Hematopoietic multipotent progenitor cell (in vitro differentiated cells): ENCODE measurements around the gene FNDC11. TPM values are rescaled to one million over a fixed set of nuclear protein-coding genes. Genes with fewer than 3 reads are reported as not detected.
"Not testable (repeated sequence)": the region's sequence is repeated elsewhere in the genome, so short reads cannot be mapped to it uniquely, and the experiment has no call there.

Experiments used
- DNase-seq, 3 donors: peaks; one replicate each; pipeline ENCODE4 v3.0.0-alpha.2; 2011 to 2015; ENCODE audit warnings: low read depth in 2 of 3, low spot score in 2 of 3
- total RNA-seq: library from RNA; depleted of rRNA; stranded (reverse); fragments of >200 nt; gene quantifications from one replicate; pipeline ENCODE4 v1.2.3, GENCODE V29; 2012

The FNDC11 gene
- total RNA-seq, 1 donor = 1.3 TPM

DNA sequence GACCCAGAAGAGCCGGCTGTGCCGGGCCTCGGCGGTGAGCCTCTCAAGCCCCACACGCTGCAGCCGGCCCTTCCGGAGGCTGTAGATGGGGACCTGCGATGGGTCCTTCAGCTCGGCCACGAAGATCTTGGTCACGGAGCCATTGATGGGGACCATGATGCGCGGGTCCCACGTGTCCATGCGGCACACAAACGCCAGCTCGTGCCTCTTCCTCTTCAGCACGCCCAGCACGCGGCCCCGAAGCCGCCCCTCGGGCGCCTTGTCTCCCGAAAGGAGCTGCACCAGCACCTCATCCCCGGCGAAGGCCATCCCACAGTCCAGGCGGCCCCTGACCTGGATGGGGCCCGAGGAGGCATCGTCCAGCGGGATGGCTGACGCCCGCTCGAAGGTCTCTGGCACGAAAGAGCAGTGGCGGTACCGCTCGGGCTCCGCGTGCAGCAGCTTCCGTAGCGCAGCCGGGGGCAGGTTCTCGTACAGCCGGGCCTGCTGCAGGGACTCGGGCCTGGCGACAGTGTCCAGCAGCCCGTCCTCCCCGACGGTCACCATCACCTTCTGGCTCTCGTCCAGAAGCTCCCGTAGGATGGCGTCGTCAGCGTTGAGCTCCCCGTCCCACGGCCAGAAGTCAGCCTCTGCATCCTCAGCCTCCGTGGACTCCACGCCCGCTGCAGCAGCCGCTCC lies 11.2 kb downstream of the FNDC11 start:
- DNase-seq = no peak

GRCh38 chr20:63565699-63566335 lies 11.9 kb downstream of the FNDC11 start:
- DNase-seq = no peak

- DNase-seq = no peak
Observed at GRCh38 chr20:63566395-63567135, 12.6 kb downstream of the FNDC11 start.

DNA sequence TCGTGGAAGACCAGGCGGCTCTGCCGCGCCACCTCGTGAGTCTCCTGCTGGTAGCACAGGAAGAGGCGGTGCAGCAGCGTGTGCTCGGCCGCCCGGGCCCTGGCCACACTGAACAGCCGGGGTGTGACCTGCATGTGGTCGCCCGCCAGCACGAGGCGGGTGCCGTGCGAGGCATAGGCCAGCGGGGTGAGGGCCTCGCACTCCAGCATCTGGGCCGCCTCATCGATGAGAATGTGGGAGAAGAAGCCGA lies 13.1 kb downstream of the FNDC11 start:
- peak in 2 of 3 donors; percentile 35 to 48 for DNase-seq

GRCh38 chr20:63567386-63568169 lies 13.6 kb downstream of the FNDC11 start:
- peak in 2 of 3 donors; percentile 84 to 88 for DNase-seq

GRCh38 chr20:63568170-63568981 lies 14.4 kb downstream of the FNDC11 start:
- no peak for DNase-seq

GRCh38 chr20:63568986-63569949 lies 15.3 kb downstream of the FNDC11 start:
- peak in 1 of 3 donors; percentile 27 for DNase-seq

DNA sequence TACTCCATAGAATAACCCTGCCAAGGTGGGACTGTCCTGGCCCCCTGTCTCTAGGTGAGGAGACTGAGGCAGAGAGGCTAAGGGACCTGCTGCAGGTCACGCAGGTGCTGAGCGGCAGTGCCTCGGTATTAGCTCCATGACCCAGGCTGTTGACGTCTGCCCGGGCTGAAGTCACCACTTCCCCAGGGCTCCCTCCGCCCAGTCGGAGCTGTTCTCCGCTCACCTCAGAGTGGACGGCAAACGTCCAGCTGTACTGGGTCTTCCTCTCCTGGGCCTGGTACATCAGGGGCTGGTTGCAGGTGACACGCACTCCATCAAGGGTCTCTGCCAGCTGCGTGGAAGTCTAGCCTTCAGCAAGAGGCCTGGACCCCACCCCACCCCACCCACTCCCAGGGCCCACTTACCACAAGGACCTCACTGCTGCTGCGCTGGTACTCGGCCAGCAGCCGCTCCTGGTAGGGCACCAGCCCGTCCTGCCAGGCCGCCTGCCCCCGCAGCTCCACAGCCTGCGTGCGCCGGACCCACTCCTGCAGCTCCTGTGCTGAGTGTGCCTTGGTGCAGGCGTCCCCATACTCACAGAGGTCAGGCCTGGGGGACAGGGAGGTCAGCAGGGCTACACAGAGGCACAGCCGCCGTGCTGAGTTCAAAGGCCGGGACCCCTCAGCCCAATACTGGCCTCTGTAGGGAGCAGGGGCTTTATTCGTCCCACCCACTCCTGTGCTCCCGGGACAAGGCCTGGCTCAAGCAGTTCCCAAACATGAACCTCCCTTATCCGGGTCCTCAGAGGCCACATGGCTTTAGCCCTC lies 16.5 kb downstream of the FNDC11 start:
- DNase-seq = no peak

GRCh38 chr20:63571087-63571478 lies 17.1 kb downstream of the FNDC11 start:
- not testable (repeated sequence) for DNase-seq

GRCh38 chr20:63572071-63572787 lies 18.3 kb downstream of the FNDC11 start:
- DNase-seq = no peak

DNA sequence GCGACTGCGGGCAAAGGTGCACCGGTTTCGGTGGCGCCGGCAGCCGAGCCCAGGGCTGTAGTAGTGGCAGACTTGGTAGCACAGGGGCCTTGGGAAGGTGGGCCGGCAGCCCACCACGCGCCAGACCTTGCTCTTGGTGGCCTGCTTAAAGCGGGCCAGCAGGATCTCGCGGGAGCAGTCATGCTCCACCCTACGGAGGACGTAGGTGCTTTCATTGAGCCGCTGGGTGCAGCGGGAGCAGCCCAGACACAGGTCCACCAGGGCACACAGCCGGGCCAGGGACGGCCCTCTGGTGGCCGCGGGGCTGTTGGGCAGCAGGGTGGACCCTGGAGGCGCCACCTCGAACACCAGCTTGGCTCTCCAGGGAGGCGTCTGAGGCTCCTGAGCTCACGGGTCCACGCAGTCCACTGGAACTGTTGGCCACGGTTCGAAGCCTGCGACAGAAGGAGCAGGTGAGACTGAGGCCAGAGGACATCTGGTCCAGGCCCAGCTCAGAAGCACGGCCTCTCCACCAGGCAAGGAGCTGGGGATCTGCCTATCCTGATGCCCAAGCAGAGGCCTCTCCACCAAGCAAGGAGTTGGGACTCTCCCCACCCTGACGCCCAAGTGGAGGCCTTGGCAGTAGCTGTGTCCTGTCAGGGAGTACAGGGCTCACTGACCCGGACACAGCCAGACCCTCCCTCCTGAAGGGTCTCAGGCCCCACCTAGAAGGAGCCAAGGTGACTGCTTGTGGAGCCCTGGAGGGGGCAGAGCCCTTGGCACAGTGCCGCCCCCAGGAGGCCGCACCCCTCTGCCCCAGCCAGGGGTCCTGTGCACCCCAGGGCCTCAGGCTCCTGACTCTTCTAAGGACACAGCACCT lies 19.1 kb downstream of the FNDC11 start:
- no peak for DNase-seq

DNA sequence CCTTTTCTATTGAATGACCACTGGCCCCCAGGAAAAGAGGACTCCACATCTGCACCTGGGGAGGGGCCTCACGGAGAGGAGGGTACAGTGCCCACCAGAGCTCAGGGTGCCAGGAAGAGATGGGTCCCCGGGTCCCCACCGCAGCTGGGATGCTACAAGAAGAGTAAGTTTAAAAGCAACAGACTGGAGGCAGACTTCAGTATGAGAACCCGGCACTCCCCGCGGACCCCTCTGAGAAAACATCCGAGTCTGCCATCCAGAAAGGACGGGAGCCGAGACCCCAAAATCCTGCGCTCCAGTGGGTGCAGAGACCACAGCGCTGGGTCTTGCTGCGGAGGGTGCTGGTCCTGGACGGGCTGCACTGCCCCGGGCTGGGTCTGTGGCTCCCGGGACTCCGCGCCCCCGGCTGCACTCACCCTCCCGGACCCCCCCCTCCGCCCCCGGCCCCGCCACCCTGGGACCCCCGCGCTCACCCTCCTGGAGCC lies 19.7 kb downstream of the FNDC11 start:
- peak in 1 of 3 donors; percentile 17 for DNase-seq

DNA sequence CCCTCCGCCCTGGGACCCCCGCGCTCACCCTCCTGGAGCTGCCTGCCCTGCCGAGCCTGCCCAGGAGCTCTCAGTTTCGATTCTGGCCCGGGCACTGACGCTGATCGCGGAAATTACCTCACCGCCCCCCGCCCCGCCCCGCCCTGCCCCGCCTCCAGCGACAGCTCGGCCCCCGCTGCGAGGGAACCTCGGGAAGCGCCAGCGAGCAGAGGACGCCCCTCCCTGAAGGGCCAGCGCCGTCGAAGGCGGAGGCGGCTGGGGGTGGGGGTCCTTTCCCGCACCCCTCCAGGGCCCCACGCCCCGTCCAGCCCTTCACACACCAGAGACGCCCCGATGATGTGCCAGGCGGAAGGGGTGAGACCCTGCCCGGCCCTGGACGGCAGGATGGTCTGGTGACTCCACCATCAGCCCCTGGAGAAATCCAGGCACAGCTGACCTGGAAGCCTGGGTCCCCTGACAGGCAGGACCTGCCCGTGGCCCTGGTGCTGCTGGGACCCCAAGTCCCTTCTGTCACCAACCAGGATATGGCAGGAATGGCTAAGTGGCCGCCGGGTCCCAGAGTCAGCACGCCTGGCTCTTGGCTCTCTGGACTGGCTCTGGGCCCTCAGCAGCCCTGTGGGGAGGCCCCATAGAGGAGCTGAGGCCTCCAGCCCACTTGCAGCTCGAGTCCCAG lies 20.3 kb downstream of the FNDC11 start, which contains the start of gene HELZ2:
HELZ2 (minus strand) TSS at position 84 of the 673 bp plus-strand sequence. CDS start 1,854 bp downstream, outside the sequence.
- peak in 2 of 3 donors; percentile 68 to 74 for DNase-seq

DNA sequence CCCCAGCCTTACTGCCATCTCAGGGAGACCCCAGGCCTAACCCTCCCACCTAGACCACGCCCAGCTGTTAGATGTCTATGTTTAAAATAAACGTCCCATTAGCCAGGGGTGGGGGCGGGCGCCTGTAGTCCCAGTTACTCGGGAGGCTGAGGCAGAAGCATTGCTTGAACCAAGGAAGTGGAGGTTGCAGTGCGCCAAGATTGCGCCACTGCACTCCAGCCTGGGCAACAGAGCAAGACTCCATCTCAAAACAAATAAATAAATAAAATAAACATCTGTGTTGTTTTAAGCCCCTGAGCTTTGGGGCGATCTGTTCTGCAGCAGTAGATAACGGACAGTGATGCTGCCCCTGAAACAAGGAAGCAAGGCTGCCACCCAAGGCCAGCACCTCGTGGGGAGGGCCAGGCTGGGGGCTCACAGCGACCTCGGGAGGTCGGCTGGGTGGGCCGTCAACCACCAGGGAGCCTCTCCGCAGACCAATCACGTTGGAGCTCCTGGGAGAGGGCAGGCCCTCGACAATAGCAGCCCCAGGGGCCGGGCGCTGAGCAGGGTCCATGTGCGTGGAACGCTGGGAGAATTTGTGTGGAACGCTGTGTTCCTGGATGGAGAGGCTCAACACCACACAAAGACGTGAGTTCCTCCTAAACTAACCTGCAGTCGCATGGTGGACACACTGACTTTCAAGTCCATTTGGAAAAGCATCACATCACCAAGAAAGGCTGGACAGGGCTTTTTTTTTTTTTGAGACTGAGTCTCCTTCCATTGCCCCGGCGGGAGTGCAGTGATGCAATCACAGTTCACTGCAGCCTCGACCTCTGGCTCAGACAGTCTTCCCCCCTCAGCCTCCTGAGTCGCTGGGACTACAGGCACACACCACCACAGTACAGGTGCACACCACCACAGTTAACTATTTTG lies 21.1 kb downstream of the FNDC11 start:
- DNase-seq = no peak

DNA sequence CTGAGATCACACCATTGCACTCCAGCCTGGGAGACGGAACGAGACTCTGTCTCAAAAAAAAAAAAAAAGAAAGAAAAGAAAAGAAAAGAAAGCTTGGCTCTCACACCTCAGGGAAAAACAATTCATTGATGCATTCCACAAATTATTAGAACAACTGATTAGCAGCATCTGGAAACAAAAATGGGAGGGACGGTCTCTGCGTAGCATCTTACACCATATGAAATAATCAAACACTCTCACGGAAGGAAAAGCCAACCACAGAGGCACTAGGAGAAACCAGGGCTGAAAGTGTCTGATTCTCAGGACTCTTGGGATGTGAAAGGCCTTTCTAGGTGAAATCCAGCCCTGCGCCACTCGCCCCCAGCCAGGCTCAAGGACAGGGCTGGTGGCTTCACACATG lies 22.4 kb downstream of the FNDC11 start:
- no peak for DNase-seq
